GM18526 (cell line): Measurements from ENCODE around the gene GDF9.

ENCODE experiments used
- POLR2A ChIP-seq: IDR thresholded peaks from 3 replicates; pipeline ENCODE4 v1.6.1; 2011; ENCODE audit not compliant: insufficient read length; ENCODE audit errors: extremely low read depth

GDF9 gene

DNA sequence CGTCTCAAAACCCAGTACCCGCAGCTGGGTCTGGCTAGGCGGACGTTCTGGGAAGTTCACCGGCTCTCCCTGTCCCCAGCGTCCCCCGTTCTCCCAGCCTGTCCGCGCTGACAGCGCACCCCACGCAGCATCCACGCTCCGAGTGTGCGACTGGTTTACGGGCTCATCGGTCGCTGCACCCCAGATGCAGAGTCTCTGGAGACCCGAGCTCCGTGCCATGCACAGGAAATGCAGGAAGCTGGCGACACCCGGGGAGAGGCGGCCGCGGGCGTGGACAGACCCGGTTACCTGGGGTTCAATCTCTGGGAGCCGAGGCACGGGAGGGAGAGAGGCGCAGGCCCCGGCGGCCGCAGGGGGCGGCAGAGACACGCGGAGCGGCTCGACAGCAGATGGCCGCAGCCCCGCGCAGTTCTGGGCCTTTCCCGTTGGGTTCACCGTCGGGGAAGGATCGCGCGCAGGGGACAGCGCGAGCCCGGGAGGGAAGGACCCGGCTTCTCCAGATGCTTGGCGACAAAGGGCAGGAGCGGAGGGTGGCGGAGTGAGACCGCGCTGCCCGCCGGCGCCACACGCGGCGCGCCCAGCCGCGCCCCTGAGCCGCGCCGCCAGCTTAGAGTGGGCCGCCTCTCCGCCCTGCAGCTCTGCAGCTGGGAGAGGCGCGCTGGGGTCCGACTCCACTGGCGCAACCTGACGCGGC, 36.4 kb downstream of the GDF9 start:
- no peak for TF ChIP-seq POLR2A

DNA sequence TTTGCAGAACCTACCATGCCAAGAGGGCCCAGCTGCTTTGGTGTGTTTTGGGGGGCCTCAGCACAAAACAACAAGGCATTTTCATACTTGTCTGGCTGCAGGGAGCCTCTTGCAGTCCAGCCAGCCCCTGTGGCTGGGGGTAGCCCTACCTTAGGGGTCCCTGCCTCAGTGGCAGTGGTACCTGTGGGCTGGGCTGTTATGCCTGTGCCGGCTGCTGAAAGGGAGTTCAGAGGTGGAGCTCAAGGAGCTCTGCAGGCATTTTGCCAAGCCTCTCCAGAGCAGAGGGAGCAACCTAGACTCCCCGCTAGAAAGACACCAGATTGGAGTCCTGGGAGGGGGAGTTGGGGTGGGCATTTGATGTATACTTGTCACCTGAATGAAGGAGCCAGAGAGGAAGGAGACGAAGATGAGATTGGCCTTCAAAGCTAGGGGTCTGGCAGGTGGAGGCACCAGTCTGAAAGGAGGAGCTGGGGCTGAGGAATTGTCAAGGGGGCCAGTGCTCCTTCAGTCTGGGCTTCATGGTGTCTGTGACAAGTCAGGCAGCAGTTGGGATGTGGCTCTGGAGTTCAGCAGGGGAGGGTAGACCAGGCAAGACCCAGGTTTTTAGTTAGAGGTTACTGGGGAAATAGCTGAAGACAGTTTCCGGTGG, 37.3 kb downstream of the GDF9 start:
- no peak for TF ChIP-seq POLR2A

- TF ChIP-seq POLR2A = no peak
Observed at GRCh38 chr5:132827943-132828673, 38.2 kb downstream of the GDF9 start.

DNA sequence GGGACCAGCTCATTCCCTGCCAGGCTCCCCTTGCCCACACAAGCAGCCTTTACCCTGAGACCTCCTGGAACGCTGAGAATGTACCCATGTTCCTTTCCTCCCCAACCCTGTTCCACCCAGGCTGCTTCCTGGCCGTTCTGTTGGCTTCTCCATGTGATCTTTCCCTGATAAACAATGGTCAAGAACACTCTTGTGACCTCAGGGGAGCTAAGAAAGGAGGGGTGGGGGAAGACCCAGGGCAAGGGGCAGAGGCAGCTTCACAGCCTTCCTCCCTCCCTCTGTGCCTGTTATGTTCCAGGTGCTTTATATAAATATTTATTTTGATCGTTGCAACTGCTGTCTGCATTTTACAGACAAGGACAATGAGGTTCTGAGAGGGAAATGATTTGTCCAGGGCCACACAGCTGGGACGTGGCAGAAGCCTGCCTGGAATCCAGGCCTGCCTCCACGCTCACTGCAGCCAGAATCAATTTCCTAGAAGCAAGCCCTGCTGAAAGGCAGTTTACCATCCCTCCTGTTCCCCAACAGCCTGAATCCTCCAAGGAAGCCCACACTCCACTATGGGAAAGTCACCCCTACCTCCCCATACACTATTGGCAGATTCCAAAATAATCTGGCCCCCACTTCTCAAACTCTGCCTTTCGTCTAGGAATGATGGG, 39.7 kb downstream of the GDF9 start:
- TF ChIP-seq POLR2A = no peak

DNA sequence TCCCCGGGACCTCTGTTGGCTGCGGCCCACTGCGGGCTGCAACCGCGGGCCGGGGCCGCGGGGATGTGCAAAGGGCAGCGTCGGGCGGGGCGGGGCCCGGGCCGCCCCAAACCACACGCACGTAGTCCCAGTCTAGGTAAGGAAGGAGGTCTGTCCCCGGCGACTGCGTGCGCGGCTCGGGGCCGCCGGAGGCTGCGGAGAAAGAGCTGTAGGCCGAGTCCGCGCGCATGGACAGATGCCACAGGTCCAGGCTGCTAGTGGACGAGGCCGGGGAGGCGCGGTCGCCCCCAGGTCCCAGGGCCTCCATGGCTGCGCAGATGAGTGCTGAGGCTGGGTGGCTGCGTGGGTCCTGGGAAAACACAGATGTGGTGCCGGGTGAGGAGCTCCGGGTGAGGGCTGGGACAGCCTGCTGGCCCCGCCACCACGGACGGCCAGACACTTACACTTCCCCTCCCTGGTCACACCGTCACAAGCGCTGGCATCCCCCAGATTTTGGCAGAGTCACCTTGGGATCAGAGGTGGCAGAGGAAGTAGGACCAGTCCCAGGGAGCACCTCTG, 40.4 kb downstream of the GDF9 start:
- TF ChIP-seq POLR2A = no peak

DNA sequence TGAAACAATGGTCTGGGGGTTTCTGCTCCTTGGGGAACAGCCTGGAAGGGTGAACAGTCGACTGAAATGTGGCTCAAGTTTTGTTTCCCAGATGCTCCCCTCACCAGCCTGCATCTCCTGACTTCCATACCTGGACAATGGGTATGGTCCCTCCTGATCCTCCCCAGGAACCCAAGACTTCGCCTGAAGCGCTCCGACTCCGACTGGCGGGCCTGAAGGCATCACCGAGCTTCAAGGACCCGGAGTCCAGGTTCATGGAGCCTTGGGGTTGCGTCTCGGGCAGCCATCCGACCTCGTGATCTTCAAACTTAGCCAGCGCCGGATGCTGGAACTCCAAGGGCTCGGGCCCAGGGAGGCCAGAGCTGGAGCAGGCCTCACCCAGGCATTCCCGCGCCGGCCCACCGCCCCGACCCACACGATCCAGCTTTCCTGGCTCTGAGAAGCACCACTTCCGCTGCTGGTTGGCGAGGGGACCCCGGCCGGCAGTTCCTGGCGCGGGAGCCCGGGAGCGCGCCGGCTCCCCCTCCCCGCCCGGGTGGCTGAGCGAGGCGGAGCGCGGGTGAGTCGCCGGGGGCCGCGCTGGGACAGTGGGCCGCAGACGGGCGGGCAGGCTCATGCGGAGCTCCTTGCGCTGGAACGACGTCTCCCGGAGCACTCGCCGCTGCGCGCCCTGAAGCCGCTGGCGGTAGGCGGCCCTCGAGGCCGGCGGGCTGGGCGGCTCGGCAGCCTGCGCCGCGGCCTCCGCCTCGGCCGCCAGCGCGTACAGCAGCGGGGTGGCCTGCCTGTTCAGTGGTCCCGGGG, 41.0 kb downstream of the GDF9 start:
- TF ChIP-seq POLR2A = no peak

DNA sequence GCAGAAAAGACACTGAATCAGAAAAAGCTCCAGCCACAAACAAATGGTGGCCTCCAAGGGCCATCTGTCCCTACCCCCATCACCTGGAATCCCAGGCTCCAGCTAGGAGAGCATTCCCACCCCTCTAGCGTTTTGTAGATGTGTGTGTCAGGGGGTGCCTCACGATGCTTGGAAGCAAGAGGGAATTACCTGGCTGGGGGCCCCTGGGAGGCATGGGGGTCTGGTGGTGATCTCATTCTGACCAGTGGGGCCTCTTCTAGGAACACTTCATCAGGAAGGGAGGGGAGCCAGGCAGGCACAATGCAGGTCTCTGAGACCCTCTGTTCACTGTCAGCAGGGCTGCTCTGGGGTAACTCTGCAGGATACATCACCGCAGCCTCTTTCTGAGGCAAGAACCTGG, 41.8 kb downstream of the GDF9 start:
- TF ChIP-seq POLR2A = no peak

DNA sequence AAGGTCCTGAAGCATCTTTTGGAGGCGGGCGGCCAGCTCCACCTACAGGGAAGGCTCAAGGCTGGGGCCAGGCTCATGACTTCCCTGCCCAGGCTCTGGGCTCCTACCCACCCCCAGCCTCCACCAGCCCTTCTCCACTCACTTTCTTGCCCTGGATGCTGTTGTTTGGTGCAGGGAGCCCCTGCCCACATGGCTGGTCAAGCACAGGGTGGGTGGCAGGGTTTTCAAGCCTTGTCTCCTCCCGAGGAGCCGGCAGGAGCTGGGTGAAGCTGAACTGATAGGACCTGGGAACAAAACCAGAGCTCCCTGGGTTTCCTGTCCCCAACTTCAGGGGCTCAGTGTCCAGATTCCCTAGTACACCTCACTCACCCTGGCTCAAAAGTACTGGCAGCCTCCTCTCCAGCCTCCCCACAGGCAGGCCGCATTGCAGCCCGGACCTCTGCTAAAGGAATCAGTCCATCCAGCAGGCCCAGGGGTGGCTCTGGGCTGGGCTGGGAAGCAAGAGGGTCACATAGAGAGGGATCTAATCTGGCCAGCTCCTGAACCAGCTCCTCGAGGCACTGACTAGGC, 42.7 kb downstream of the GDF9 start:
- no peak for TF ChIP-seq POLR2A

- no peak for TF ChIP-seq POLR2A
Observed at GRCh38 chr5:132822650-132823480, 43.4 kb downstream of the GDF9 start.

DNA sequence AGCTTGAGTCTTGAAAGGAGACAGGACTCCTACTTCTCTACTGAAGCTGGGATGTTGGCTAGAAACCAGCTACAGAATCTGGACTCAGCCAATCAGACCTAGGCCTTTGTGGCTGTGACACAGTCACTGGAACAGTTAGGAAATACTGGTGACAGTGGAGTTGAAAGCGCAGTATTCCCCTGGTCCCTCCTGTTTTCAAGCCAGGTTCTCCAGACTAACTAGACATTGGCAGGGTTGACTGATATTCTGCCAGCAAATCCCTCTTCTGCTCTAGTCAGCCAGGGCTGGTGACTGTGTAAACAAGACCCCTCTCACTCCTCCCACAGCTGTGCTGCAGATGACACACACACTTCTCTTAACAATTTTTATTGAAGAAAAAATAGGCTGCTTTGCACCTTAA, 44.5 kb downstream of the GDF9 start:
- TF ChIP-seq POLR2A = no peak

- no peak for TF ChIP-seq POLR2A
Observed at GRCh38 chr5:132821350-132821749, 44.9 kb downstream of the GDF9 start.

GRCh38 chr5:132820162-132820754, 46.0 kb downstream of the GDF9 start:
- no peak for TF ChIP-seq POLR2A

GRCh38 chr5:132819468-132819867, 46.8 kb downstream of the GDF9 start:
- no peak for TF ChIP-seq POLR2A
